ENCODE measurements around the gene ERBB4. TPM values are rescaled to one million over a fixed set of nuclear protein-coding genes. Genes with fewer than 3 reads are reported as not detected.

The ERBB4 gene
- total RNA-seq, 4 donors from 2014 or later, result 1.6 to 5.7 (median 3.5) TPM

DNA sequence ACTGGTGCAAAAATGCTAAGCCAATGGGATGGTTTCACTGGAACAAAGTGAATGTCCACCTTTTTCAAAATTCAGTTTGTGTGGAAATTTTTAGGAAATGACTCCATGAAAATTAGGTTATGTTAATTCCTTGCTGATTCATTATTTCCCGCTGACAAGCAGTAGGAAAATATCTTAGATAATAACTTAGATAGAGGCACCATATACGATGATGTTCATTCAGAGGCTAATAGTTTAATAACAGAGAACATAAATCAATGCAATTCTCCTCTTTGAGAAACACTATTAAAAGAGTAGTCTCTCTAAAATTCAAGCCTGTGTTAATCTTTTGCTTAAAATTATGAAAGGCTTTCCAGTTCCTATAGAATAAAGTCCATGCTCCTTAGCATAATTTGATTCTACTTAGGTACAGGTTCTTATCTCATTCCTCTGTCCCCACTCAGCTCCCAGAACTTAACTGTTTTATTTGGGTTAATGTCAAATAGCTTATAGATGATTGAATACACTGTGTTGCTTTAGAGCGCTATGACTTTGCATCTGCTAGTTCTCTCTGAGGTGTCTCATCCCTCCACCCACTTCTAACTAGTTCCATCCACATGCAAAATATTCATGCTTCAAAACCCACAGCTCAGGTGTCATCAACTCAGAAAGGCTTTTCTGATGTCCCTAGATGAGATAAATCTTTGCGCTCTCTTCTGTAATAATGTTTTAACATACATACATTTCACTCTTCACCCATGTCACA, 503.6 kb downstream of the ERBB4 start:
- TF ChIP-seq, protein P1, sequence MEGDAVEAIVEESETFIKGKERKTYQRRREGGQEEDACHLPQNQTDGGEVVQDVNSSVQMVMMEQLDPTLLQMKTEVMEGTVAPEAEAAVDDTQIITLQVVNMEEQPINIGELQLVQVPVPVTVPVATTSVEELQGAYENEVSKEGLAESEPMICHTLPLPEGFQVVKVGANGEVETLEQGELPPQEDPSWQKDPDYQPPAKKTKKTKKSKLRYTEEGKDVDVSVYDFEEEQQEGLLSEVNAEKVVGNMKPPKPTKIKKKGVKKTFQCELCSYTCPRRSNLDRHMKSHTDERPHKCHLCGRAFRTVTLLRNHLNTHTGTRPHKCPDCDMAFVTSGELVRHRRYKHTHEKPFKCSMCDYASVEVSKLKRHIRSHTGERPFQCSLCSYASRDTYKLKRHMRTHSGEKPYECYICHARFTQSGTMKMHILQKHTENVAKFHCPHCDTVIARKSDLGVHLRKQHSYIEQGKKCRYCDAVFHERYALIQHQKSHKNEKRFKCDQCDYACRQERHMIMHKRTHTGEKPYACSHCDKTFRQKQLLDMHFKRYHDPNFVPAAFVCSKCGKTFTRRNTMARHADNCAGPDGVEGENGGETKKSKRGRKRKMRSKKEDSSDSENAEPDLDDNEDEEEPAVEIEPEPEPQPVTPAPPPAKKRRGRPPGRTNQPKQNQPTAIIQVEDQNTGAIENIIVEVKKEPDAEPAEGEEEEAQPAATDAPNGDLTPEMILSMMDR (IDR thresholded peaks at IDR 0.05 in 4 of 5, conservative IDR thresholded peaks at IDR 0.05 in 1 of 5), result no peak
- no peak for TF ChIP-seq POLR2A (IDR thresholded peaks at IDR 0.05)
- Histone ChIP-seq H3K27me3 (no peaks in the 10 kb centered on the region), H3K36me3 (no peaks in the 10 kb centered on the region), H3K9me3 (no peaks in the 10 kb centered on the region), H3K4me3 (no peak overlapping the region), H3K27ac (no peak overlapping the region), H3K4me1 (peaks cover 0 to 10% of the 10 kb centered on the region in 2 donors)
- no peak for ATAC-seq
- no peak for DNase-seq
- intact Hi-C loops (cut with DNase I; ENCODE audit: low total_unique reads), result no loop called here
- in situ Hi-C loops (cut with MboI; ENCODE audit: low sequenced_read_pairs in 4 of 4), result no loop called here

DNA sequence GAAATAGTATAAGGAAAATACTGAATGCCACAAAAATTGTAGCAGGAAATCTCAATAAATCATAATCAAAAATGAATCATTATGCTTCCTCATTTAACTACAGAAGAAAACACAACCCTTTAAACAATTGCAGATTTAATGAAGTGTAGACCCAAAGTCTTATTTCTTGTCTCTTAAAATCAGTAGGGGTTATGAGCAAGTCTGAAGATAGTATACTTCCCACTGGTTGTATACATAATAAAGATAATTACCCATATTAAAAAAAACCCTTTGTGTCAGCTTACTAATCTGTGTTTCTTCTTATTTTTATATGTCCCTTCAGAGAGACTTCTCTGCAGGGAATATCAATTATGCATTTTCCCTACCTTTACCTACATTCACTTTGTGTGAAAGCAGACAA, 504.7 kb downstream of the ERBB4 start:
- Histone ChIP-seq H3K27ac (no peak overlapping the region), H3K4me3 (no peak overlapping the region), H3K4me1 (peaks cover 0 to 10% of the 10 kb centered on the region in 2 donors), H3K9me3 (no peaks in the 10 kb centered on the region), H3K36me3 (no peaks in the 10 kb centered on the region), H3K27me3 (no peaks in the 10 kb centered on the region)
- in situ Hi-C loops (cut with MboI; ENCODE audit: low sequenced_read_pairs in 4 of 4) (no loop called here), intact Hi-C loops (cut with DNase I; ENCODE audit: low total_unique reads) (no loop called here)
- ATAC-seq (no peak), DNase-seq (no peak)
- no peak for TF ChIP-seq POLR2A (IDR thresholded peaks at IDR 0.05)
- TF ChIP-seq, protein P1 (IDR thresholded peaks at IDR 0.05 in 4 of 5, conservative IDR thresholded peaks at IDR 0.05 in 1 of 5), result no peak

DNA sequence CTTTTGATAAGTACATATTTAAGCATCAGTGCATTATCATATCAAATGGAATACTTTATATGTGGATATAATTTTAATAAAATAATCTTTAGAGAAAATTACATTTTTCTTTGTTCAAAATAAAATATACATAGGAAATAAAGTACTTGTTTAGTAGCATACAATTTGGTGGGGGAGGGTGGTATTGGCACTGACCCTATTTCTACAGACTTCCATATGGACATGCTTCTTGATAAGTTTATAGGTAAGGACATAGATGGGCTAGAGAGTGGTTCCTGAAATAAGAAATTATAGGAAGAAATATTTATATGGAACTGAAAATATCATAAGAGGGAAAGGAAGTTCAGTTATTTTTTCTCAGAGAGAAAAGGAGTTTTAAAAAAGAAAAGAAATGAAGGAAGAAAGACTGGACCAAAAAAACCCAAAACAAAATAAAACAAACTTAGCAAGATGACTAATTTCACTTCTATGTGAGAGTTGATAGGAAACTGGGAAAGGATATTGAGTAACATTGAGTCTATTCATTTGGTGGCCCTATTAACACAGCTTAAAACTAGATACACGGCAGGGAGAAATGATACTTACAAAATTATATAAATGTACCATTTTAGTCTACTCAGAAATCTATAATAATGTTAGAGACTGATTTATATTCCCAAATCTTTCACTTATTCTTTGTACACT, 505.9 kb downstream of the ERBB4 start:
- intact Hi-C loops (cut with DNase I; ENCODE audit: low total_unique reads) (no loop called here), in situ Hi-C loops (cut with MboI; ENCODE audit: low sequenced_read_pairs in 4 of 4) (no loop called here)
- TF ChIP-seq, protein P1 (IDR thresholded peaks at IDR 0.05 in 4 of 5, conservative IDR thresholded peaks at IDR 0.05 in 1 of 5), result no peak
- TF ChIP-seq POLR2A (IDR thresholded peaks at IDR 0.05), result no peak
- H3K36me3 ChIP-seq, result no peaks in the 10 kb centered on the region
- DNase-seq (no peak), ATAC-seq (no peak)
- peaks cover 0 to 10% of the 10 kb centered on the region in 2 donors for H3K4me1 ChIP-seq
- H3K9me3 ChIP-seq, result no peaks in the 10 kb centered on the region
- no peak overlapping the region for H3K27ac ChIP-seq
- no peaks in the 10 kb centered on the region for H3K27me3 ChIP-seq
- H3K4me3 ChIP-seq, result no peak overlapping the region

DNA sequence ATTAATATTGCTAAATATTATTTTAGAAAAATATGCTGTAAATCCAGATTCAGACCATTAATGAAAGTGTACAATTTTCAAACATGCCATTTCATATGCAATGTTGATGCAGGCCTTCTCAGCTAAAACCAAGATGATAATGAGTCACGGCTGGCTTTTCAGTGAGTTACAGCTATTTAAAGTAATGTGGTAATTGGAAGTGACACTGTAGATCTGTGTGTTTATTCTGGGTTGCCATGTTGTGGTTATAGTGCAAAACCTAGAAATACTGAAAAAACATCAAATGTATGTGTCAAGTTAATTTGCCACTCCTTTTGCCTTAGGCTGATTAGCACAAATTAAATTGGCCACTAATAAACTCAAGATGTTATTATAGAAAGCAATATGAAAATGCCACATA, 506.6 kb downstream of the ERBB4 start:
- ATAC-seq, result no peak
- H3K36me3 ChIP-seq, result no peaks in the 10 kb centered on the region
- TF ChIP-seq POLR2A (IDR thresholded peaks at IDR 0.05), result no peak
- TF ChIP-seq, protein P1 (IDR thresholded peaks at IDR 0.05 in 4 of 5, conservative IDR thresholded peaks at IDR 0.05 in 1 of 5), result no peak
- no peak overlapping the region for H3K4me3 ChIP-seq
- H3K4me1 ChIP-seq, result peaks cover 0 to 10% of the 10 kb centered on the region in 2 donors
- no peak for DNase-seq
- H3K9me3 ChIP-seq, result no peaks in the 10 kb centered on the region
- H3K27ac ChIP-seq, result no peak overlapping the region
- in situ Hi-C loops (cut with MboI; ENCODE audit: low sequenced_read_pairs in 4 of 4), result no loop called here
- intact Hi-C loops (cut with DNase I; ENCODE audit: low total_unique reads), result no loop called here
- no peaks in the 10 kb centered on the region for H3K27me3 ChIP-seq

Measured in gastrocnemius medialis (tissue), 4 donors.